Psoas muscle (tissue), 8 donors: ENCODE results near the gene AQP12A. TPM values are rescaled to one million over a fixed set of nuclear protein-coding genes. Genes with fewer than 3 reads are reported as not detected.
A peak's percentile ranks its signal among the peaks of the same experiment; 100 is the strongest.

Source experiments
- ATAC-seq, 4 donors: fragments of 200-7000 bp; cut with Tn5 transposase; one replicate each; pipeline ENCODE4 v1.9.1; 2020; ENCODE audit warnings: moderate library complexity in 3 of 4, mild to moderate bottlenecking in 2 of 4
- DNase-seq, 2 donors: peaks; one replicate each; pipeline ENCODE4 v3.0.0-alpha.2; 2020
- H3K27ac ChIP-seq: fragments of 200-600 bp; one replicate; pipeline ENCODE4 v1.8.0; 2022
- H3K27me3 ChIP-seq, 3 donors: fragments of 200-600 bp in 1 of 3; one replicate each; pipeline versions ENCODE4 v1.6.1 to v1.8.0; 2013 to 2022; ENCODE audit warnings: low read length in 2 of 3, mild to moderate bottlenecking in 2 of 3, moderate library complexity in 1 of 3; ENCODE audit not compliant: insufficient read depth in 3 of 3
- H3K36me3 ChIP-seq, 2 donors: fragments of 200-600 bp in 1 of 2; one replicate each; pipeline versions ENCODE4 v1.6.1 to v1.8.0; 2013 to 2022; ENCODE audit warnings: low read depth in 1 of 2, mild to moderate bottlenecking in 1 of 2, moderate library complexity in 1 of 2; ENCODE audit not compliant: insufficient read depth in 1 of 2
- H3K4me1 ChIP-seq: fragments of 200-600 bp; one replicate; pipeline ENCODE4 v1.8.0; 2022
- H3K4me3 ChIP-seq: fragments of 200-600 bp; one replicate; pipeline ENCODE4 v1.8.0; 2022; ENCODE audit warnings: mild to moderate bottlenecking
- H3K9me3 ChIP-seq: fragments of 200-600 bp; one replicate; pipeline ENCODE4 v1.8.0; 2022
- CTCF ChIP-seq: fragments of 200-600 bp; IDR thresholded peaks from one replicate; pipeline ENCODE4 v1.8.0; 2022; ENCODE audit warnings: antibody characterized with exemption
- WGBS, 3 donors: extraction: QIAGEN DNeasy Blood & Tissue Kit; methylation state at CpG; one replicate each; pipeline versions ENCODE4 v1.1.6 to v1.1.7; 2013; 5-methylcytosine and 5-hydroxymethylcytosine counted together
- intact Hi-C, 2 donors: fragments of 100-400 bp; cut with DNase I; formaldehyde crosslinking; loops; one replicate each; pipeline versions ENCODE4 v1.11.0 to v1.14.2; 2022
- polyA plus RNA-seq, 3 donors: library from polyadenylated mRNA; stranded (reverse); fragments of 200-250 nt; gene quantifications; one replicate each; pipeline ENCODE4 v1.2.3, GENCODE V29; 2013
- total RNA-seq, 4 donors: library from RNA; stranded (reverse); fragmentation: NEBNext Ultra II Directional in 2 of 4; extraction: Animal tissue kit (Norgen Biotek cat#: 25700) in 2 of 4; gene quantifications; one replicate each; pipeline versions ENCODE4 v1.2.1 to v1.2.4, GENCODE V29; 2021 to 2023
- donor health status: healthy with polysubstance abuse.
- donor health status: DM: no; HTN: no; CAD: no; lungs with moderate emphysema.
- donor health status: Bipolar disorder and iron deficiency.
- donor health status: healthy.
- donor health status: DM: yes; HTN: yes; CAD: no.
- donor health status: DM: no; HTN: no; CAD: no.
- donor health status: DM: no; HTN: no; CAD: no.
- donor health status: DM: yes; HTN: yes; CAD: no.

AQP12A gene
- total and polyA plus RNA-seq, 7 donors = not detected

- Histone ChIP-seq H3K4me1 (no peaks in the 10 kb centered on the region), H3K9me3 (no peaks in the 10 kb centered on the region), H3K36me3 (no peaks in the 10 kb centered on the region), H3K4me3 (no peak overlapping the region), H3K27ac (no peak overlapping the region), H3K27me3 (peaks cover 0 to 7% (median 0%) of the 10 kb centered on the region in 3 donors)
- ATAC-seq (no peak), DNase-seq (peak; percentile 8 to 41)
- TF ChIP-seq CTCF = no peak
- WGBS, 3 donors = 88 to 90% (median 89%) methylated on average over 23 of the region's 23 CpGs
- intact Hi-C loops = no loop called here
Observed at GRCh38 chr2:240716130-240716798, 24.6 kb downstream of the AQP12A start.

- Histone ChIP-seq H3K36me3 (no peaks in the 10 kb centered on the region), H3K4me3 (no peak overlapping the region), H3K27ac (no peak overlapping the region), H3K9me3 (no peaks in the 10 kb centered on the region), H3K4me1 (no peaks in the 10 kb centered on the region), H3K27me3 (no peaks in the 10 kb centered on the region)
- DNase-seq (peak in 1 of 2 donors; percentile 9), ATAC-seq (no peak)
- no peak for TF ChIP-seq CTCF
- intact Hi-C loops = no loop called here
- WGBS, 3 donors = 59 to 71% (median 66%) methylated on average over 17 to 18 of the region's 18 CpGs
Observed at GRCh38 chr2:240717181-240717641, 25.5 kb downstream of the AQP12A start.

GRCh38 chr2:240717681-240718581 lies 26.3 kb downstream of the AQP12A start:
- H3K27me3 ChIP-seq = peaks cover 0 to under 1% (median 0%) of the 10 kb centered on the region in 3 donors

GRCh38 chr2:240718896-240719490 lies 27.3 kb downstream of the AQP12A start:
- 89 to 94% (median 92%) methylated on average over 25 of the region's 25 CpGs for WGBS, 3 donors
- TF ChIP-seq CTCF = no peak
- Histone ChIP-seq H3K9me3 (no peaks in the 10 kb centered on the region), H3K4me1 (no peaks in the 10 kb centered on the region), H3K4me3 (no peak overlapping the region), H3K27ac (no peak overlapping the region), H3K36me3 (no peaks in the 10 kb centered on the region), H3K27me3 (peaks cover 0 to 4% (median 0%) of the 10 kb centered on the region in 3 donors)
- ATAC-seq (no peak), DNase-seq (no peak)
- intact Hi-C loops = no loop called here

More at GRCh38 chr2:240717681-240718581, 26.3 kb downstream of the AQP12A start:
- intact Hi-C loops = no loop called here
- Histone ChIP-seq H3K9me3 (no peaks in the 10 kb centered on the region), H3K36me3 (no peaks in the 10 kb centered on the region), H3K4me3 (no peak overlapping the region), H3K4me1 (no peaks in the 10 kb centered on the region), H3K27ac (no peak overlapping the region)
- 85 to 89% (median 88%) methylated on average over 29 to 31 of the region's 31 CpGs for WGBS, 3 donors
- TF ChIP-seq CTCF = no peak
- peak in 1 of 2 donors; percentile 3 for DNase-seq
- peak in 1 of 4 donors; percentile 7 for ATAC-seq
